Neural cell (in vitro differentiated cells): ENCODE results near the gene TRPM6.

Experiments
- CTCF ChIP-seq: fragments of 450-650 bp; IDR thresholded peaks from 2 replicates; pipeline ENCODE4 v1.5.1; 2014; ENCODE audit warnings: antibody characterized with exemption, mild to moderate bottlenecking, moderate library complexity; ENCODE audit not compliant: poor library complexity, severe bottlenecking
- EP300 ChIP-seq: fragments of 450-650 bp; conservative IDR thresholded peaks from 2 replicates; pipeline ENCODE4 v1.6.1; 2014; ENCODE audit warnings: antibody characterized with exemption, mild to moderate bottlenecking, moderate library complexity; ENCODE audit not compliant: poor library complexity, severe bottlenecking
- EZH2 ChIP-seq: fragments of 200-600, 300-800 bp; shearing (Covaris generic), sonication (generic); IDR thresholded peaks from 2 replicates; pipeline ENCODE4 v1.6.1; 2014; ENCODE audit warnings: antibody characterized with exemption, low read length, borderline replicate concordance, mild to moderate bottlenecking; ENCODE audit not compliant: insufficient read depth, poor library complexity, severe bottlenecking
- POLR2AphosphoS5 ChIP-seq: IDR thresholded peaks from 2 replicates; pipeline ENCODE4 v1.6.1; 2012
- REST ChIP-seq: IDR thresholded peaks from 2 replicates; pipeline ENCODE4 v1.6.1; 2012; ENCODE audit warnings: borderline replicate concordance
- SMC3 ChIP-seq: fragments of 450-650 bp; conservative IDR thresholded peaks from 2 replicates; pipeline ENCODE4 v1.6.1; 2014; ENCODE audit warnings: antibody characterized with exemption, mild to moderate bottlenecking, moderate library complexity; ENCODE audit not compliant: poor library complexity

DNA sequence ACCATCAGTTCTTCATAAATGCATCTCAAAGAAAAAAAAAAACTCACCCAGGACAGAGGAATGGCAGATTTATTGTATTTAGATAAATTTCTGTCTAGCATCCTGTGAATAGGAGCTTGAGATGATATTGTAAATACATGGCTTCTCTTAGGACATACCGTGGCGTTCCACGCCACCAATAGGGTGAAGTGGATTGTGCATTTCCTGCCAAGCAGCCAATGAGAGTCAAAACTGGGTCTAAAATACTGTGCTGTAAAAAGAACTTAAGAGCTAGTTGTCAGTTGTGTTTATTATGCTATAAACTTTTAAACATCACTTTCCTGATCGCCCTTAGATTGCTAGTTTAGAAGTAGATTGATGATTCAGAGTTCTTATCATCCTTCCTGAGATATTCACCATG lies 20.9 kb upstream of the TRPM6 start:
- no peak for TF ChIP-seq EZH2
- TF ChIP-seq CTCF: no peak
- no peak for TF ChIP-seq POLR2AphosphoS5
- no peak for TF ChIP-seq EP300
- no peak for TF ChIP-seq SMC3
- no peak for TF ChIP-seq REST
